SK-N-SH (cell line): ENCODE results near the gene BEGAIN. TPM values are rescaled to one million over a fixed set of nuclear protein-coding genes. Genes with fewer than 3 reads are reported as not detected.

Source experiments
- CTCF ChIA-PET: fragments of 300-600, 350-600 bp; formaldehyde crosslinking; extraction: SDS; loops from one replicate; lab custom pipeline; 2021; lab: Yijun Ruan, JAX
- POLR2A ChIA-PET: fragments of 350-600 bp; sonication (Branson Sonifier 250); formaldehyde crosslinking; extraction: SDS; loops from one replicate; lab custom pipeline; 2020; ENCODE audit warnings: antibody characterized with exemption, inconsistent platforms; lab: Yijun Ruan, JAX
- DNase-seq: peaks from one replicate; pipeline ENCODE4 v3.0.0; 2012
- H2AFZ ChIP-seq: fragments of 200-600 bp; sonication (generic); 2 replicates; pipeline ENCODE4 v1.8.1; 2016; ENCODE audit warnings: antibody characterized with exemption, mild to moderate bottlenecking, low read depth
- H3F3A ChIP-seq: fragments of 200-600 bp; sonication (generic); replicated peaks from 2 replicates; pipeline ENCODE3; 2016; ENCODE audit warnings: antibody characterized with exemption, mild to moderate bottlenecking; ENCODE audit not compliant: insufficient read depth
- H3K27ac ChIP-seq, 2 experiments: fragments of 200-500 bp in 1 of 2; fragments of 200-600 bp in 1 of 2; sonication (Bioruptor generic) in 1 of 2; sonication (generic), shearing (Covaris generic) in 1 of 2; 2 replicates each; pipeline versions ENCODE4 v1.5.1 to v1.6.1; 2014 to 2016; ENCODE audit warnings: low read depth in 2 of 2, inconsistent platforms in 1 of 2, low read length in 1 of 2, mild to moderate bottlenecking in 1 of 2, mixed read lengths in 1 of 2
- H3K27me3 ChIP-seq: fragments of 200-600 bp; sonication (generic), shearing (Covaris generic); 2 replicates; pipeline ENCODE4 v1.6.1; 2016; ENCODE audit warnings: mixed run types; ENCODE audit not compliant: insufficient read depth
- H3K36me3 ChIP-seq, 2 experiments: fragments of 200-500 bp in 1 of 2; fragments of 200-600 bp in 1 of 2; sonication (Bioruptor generic) in 1 of 2; sonication (generic) in 1 of 2; replicated peaks in 1 of 2; 2 replicates each; pipeline versions ENCODE3 to v1.5.1; 2014 to 2016; ENCODE audit warnings: low read length in 1 of 2, mild to moderate bottlenecking in 1 of 2; ENCODE audit not compliant: insufficient read depth in 2 of 2, control insufficient read depth in 1 of 2
- H3K4me1 ChIP-seq, 2 experiments: fragments of 200-500 bp in 1 of 2; fragments of 200-600 bp in 1 of 2; sonication (Bioruptor generic) in 1 of 2; sonication (generic), shearing (Covaris generic) in 1 of 2; 2 replicates each; pipeline versions ENCODE4 v1.5.1 to v1.6.1; 2014 to 2016; ENCODE audit warnings: low read depth in 1 of 2, low read length in 1 of 2, mixed run types in 1 of 2; ENCODE audit not compliant: insufficient read depth in 2 of 2, control insufficient read depth in 1 of 2
- H3K4me2 ChIP-seq: fragments of 200-600 bp; sonication (generic), shearing (Covaris generic); 2 replicates; pipeline ENCODE4 v1.6.1; 2017; ENCODE audit warnings: mixed run types
- H3K4me3 ChIP-seq, 2 experiments: fragments of 200-500 bp in 1 of 2; fragments of 200-600 bp in 1 of 2; sonication (Bioruptor generic) in 1 of 2; sonication (generic), shearing (Covaris generic) in 1 of 2; 2 replicates each; pipeline versions ENCODE4 v1.5.1 to v1.8.1; 2014 to 2016; ENCODE audit warnings: low read depth in 2 of 2, inconsistent platforms in 1 of 2, low read length in 1 of 2, mild to moderate bottlenecking in 1 of 2, mixed read lengths in 1 of 2, moderate library complexity in 1 of 2
- H3K79me2 ChIP-seq: fragments of 200-600 bp; sonication (generic); 2 replicates; pipeline ENCODE4 v1.8.1; 2017; ENCODE audit warnings: mild to moderate bottlenecking; ENCODE audit not compliant: insufficient read depth
- H3K9ac ChIP-seq: fragments of 200-600 bp; sonication (generic); 2 replicates; pipeline ENCODE4 v1.6.1; 2017; ENCODE audit warnings: mixed run types
- H3K9me2 ChIP-seq: fragments of 200-600 bp; sonication (generic); 2 replicates; pipeline ENCODE4 v1.6.1; 2017; ENCODE audit warnings: mixed run types
- H3K9me3 ChIP-seq: fragments of 200-600 bp; sonication (generic); 2 replicates; pipeline ENCODE4 v1.6.1; 2017; ENCODE audit warnings: mixed run types, mild to moderate bottlenecking, moderate library complexity
- H4K20me1 ChIP-seq: fragments of 200-600 bp; sonication (generic); 2 replicates; pipeline ENCODE4 v1.6.1; 2017; ENCODE audit warnings: mild to moderate bottlenecking, mixed run types; ENCODE audit not compliant: insufficient read depth
- CHD2 ChIP-seq: fragments of 150-350 bp; IDR thresholded peaks from 2 replicates; pipeline ENCODE4 v1.6.1; 2018; ENCODE audit warnings: low read length; ENCODE audit not compliant: partially characterized antibody
- ELF1 ChIP-seq: IDR thresholded peaks from 2 replicates; pipeline ENCODE4 v1.4.0; 2012
- EP300 ChIP-seq, 2 experiments: IDR thresholded peaks; 2 replicates each; pipeline versions ENCODE4 v1.4.0 to v1.6.1; 2012; ENCODE audit warnings: borderline replicate concordance in 1 of 2, low read depth in 1 of 2, low read length in 1 of 2
- EZH2phosphoT487 ChIP-seq: fragments of 200-600 bp; sonication (generic); IDR thresholded peaks from 2 replicates; pipeline ENCODE4 v1.6.1; 2017; ENCODE audit warnings: low read depth, mixed run types, mild to moderate bottlenecking, antibody characterized with exemption, moderate library complexity, borderline replicate concordance
- FOXJ3 ChIP-seq: sonication (generic); formaldehyde crosslinking; IDR thresholded peaks from 2 replicates; pipeline ENCODE4 v1.5.1; 2020; ENCODE audit warnings: mild to moderate bottlenecking, missing genetic modification reagents
- FOXM1 ChIP-seq: IDR thresholded peaks from 2 replicates; pipeline ENCODE4 v1.4.0; 2012; ENCODE audit warnings: low read depth, mild to moderate bottlenecking
- GABPA ChIP-seq: IDR thresholded peaks from 2 replicates; pipeline ENCODE4 v1.4.0; 2012; ENCODE audit warnings: low read depth, mild to moderate bottlenecking
- GATA2 ChIP-seq: sonication (generic); formaldehyde crosslinking; IDR thresholded peaks from 2 replicates; pipeline ENCODE4 v1.5.0; 2020; ENCODE audit warnings: mild to moderate bottlenecking, missing genetic modification reagents
- JUND ChIP-seq: IDR thresholded peaks from 2 replicates; pipeline ENCODE4 v1.4.0; 2012
- MEF2A ChIP-seq: IDR thresholded peaks from 2 replicates; pipeline ENCODE4 v1.4.0; 2012; ENCODE audit warnings: low read depth, borderline replicate concordance
- NRF1 ChIP-seq: IDR thresholded peaks from 2 replicates; pipeline ENCODE4 v1.6.1; 2012; ENCODE audit warnings: low read depth, mild to moderate bottlenecking, low read length
- POLR2AphosphoS5 ChIP-seq: IDR thresholded peaks from 2 replicates; pipeline ENCODE4 v1.6.1; 2012; ENCODE audit warnings: low read depth, low read length
- RCOR1 ChIP-seq: fragments of 150-350 bp; IDR thresholded peaks from 2 replicates; pipeline ENCODE4 v1.6.1; 2017; ENCODE audit warnings: antibody characterized with exemption, low read length
- RFX5 ChIP-seq: IDR thresholded peaks from 2 replicates; pipeline ENCODE4 v1.6.1; 2012; ENCODE audit warnings: mild to moderate bottlenecking, improper control_type of control experiment, low read length
- SMC3 ChIP-seq: IDR thresholded peaks from 2 replicates; pipeline ENCODE4 v1.6.1; 2012; ENCODE audit warnings: low read depth, low read length, improper control_type of control experiment
- TAF1 ChIP-seq: IDR thresholded peaks from 2 replicates; pipeline ENCODE4 v1.6.1; 2012; ENCODE audit warnings: low read depth, mild to moderate bottlenecking, low read length, moderate library complexity, borderline replicate concordance
- TCF12 ChIP-seq: IDR thresholded peaks from 2 replicates; pipeline ENCODE4 v1.4.0; 2012
- TEAD4 ChIP-seq: IDR thresholded peaks from 2 replicates; pipeline ENCODE4 v1.4.0; 2012; ENCODE audit warnings: mild to moderate bottlenecking, borderline replicate concordance; ENCODE audit not compliant: insufficient read depth
- YY1 ChIP-seq: IDR thresholded peaks from 2 replicates; pipeline ENCODE4 v1.4.0; 2012; ENCODE audit warnings: low read depth, mild to moderate bottlenecking
- WGBS: methylation state at CpG from one replicate; pipeline ENCODE4 v1.1.6; 2017; ENCODE audit warnings: low lambda C conversion rate; 5-methylcytosine and 5-hydroxymethylcytosine counted together
- polyA plus RNA-seq, 3 experiments: library from polyadenylated mRNA; depleted of rRNA; stranded (reverse); fragments of >200 nt; gene quantifications; 2 replicates each; pipeline ENCODE4 v1.2.3, GENCODE V29; 2012
- TF ChIP-seq, protein P1 (sequence below): IDR thresholded peaks from 2 replicates; pipeline ENCODE4; 2012
- TF ChIP-seq, protein P2 (sequence below): IDR thresholded peaks from 2 replicates; pipeline ENCODE4 v1.4.0; 2012; ENCODE audit warnings: low read depth, borderline replicate concordance
- TF ChIP-seq, protein P3 (sequence below): fragments of 150-350 bp; IDR thresholded peaks from 2 replicates; pipeline ENCODE4 v1.6.1; 2016; ENCODE audit warnings: mild to moderate bottlenecking, low read depth, low read length
- TF ChIP-seq, protein P4 (sequence below): IDR thresholded peaks from 2 replicates; pipeline ENCODE4 v1.4.0; 2012; ENCODE audit warnings: low read depth

Gene BEGAIN
- polyA plus RNA-seq, 1 of the 3 experiments (the other 2 are of a cell fraction) = 4.2 TPM

DNA sequence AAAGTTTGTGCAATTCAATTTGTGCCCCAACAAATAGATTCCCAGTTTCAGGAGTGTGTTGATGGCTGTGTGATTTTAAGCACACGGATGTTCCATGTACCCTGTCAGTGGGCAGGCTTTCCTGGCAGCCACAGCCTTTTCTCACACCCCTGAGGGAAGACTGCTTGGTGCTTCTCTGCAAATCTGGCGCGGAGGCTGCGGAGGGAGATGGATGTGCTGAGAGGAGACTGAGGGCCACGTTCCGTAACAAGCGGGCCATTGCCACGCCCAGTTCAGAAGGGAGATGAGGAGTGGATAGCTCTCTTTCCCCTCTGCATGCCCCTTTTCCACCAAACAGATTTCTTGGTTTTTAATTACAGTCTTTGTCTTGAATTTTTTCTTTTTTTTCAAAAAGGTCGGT, 89.1 kb downstream of the BEGAIN start:
- no peak overlapping the region for H3K9ac ChIP-seq
- TF ChIP-seq, protein P1, sequence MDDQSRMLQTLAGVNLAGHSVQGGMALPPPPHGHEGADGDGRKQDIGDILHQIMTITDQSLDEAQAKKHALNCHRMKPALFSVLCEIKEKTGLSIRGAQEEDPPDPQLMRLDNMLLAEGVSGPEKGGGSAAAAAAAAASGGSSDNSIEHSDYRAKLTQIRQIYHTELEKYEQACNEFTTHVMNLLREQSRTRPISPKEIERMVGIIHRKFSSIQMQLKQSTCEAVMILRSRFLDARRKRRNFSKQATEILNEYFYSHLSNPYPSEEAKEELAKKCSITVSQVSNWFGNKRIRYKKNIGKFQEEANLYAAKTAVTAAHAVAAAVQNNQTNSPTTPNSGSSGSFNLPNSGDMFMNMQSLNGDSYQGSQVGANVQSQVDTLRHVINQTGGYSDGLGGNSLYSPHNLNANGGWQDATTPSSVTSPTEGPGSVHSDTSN = no peak
- TF ChIP-seq POLR2AphosphoS5 (no peak), NRF1 (no peak), MEF2A (no peak), EZH2phosphoT487 (no peak), GABPA (no peak), CHD2 (no peak), RCOR1 (no peak), FOXM1 (no peak), TEAD4 (no peak), YY1 (no peak), TCF12 (no peak)
- TF ChIP-seq, protein P2, sequence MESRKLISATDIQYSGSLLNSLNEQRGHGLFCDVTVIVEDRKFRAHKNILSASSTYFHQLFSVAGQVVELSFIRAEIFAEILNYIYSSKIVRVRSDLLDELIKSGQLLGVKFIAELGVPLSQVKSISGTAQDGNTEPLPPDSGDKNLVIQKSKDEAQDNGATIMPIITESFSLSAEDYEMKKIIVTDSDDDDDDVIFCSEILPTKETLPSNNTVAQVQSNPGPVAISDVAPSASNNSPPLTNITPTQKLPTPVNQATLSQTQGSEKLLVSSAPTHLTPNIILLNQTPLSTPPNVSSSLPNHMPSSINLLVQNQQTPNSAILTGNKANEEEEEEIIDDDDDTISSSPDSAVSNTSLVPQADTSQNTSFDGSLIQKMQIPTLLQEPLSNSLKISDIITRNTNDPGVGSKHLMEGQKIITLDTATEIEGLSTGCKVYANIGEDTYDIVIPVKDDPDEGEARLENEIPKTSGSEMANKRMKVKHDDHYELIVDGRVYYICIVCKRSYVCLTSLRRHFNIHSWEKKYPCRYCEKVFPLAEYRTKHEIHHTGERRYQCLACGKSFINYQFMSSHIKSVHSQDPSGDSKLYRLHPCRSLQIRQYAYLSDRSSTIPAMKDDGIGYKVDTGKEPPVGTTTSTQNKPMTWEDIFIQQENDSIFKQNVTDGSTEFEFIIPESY = no peak
- TF ChIP-seq, all 33 proteins: peak for 0
- Histone ChIP-seq H3K27ac (peak overlapping the region in 1 of 2 experiments; percentile 17; a peak in 1 of 4 replicates), H3K9me2 (no peaks in the 10 kb centered on the region), H3K4me2 (no peak overlapping the region), H3K4me1 (peaks cover 0 to 25% of the 10 kb centered on the region in 2 experiments; a peak in 1 of 4 replicates), H3K4me3 (no peak overlapping the region), H3K79me2 (0 out of 2 replicates have a peak, but pooled peaks cover 6% of the 10 kb centered on the region), H2AFZ (no peak overlapping the region), H3K36me3 (peaks cover 0 to 2% of the 10 kb centered on the region in 2 experiments), H3F3A (no peaks in the 10 kb centered on the region), H3K9me3 (no peaks in the 10 kb centered on the region), H4K20me1 (no peaks in the 10 kb centered on the region), H3K27me3 (no peaks in the 10 kb centered on the region)
- no peak for DNase-seq
- whole genome bisulfite sequencing = 91% methylated on average over 9 of the region's 9 CpGs
- ChIA-PET CTCF (no interaction called here), POLR2A (no interaction called here)

DNA sequence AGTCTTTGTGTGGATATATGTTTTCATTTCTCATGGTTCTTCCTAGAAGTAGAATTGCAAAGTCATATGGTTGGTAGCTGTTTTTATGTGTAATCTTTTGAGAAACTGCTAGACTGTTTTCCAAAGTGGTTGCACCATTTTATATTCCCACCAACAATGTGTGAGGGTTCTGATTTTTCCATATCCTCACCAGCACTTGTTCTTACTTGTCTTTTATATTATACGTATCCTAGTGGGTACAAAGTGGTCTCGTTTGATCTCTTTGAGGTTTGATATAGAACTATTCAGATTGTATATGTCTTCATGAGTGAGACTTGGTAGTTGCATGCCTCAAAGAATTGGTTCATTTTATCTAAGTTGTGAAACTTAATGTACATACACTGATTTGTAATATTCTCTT, 91.3 kb downstream of the BEGAIN start:
- no peaks in the 10 kb centered on the region for H4K20me1 ChIP-seq
- H3K79me2 ChIP-seq = 0 out of 2 replicates have a peak, but pooled peaks cover 6% of the 10 kb centered on the region
- no peaks in the 10 kb centered on the region for H3K9me3 ChIP-seq
- no peak overlapping the region for H3K4me3 ChIP-seq
- no peak for DNase-seq
- H2AFZ ChIP-seq = no peak overlapping the region
- POLR2A ChIA-PET = no interaction called here
- no peak overlapping the region for H3K4me2 ChIP-seq
- no peak overlapping the region for H3K27ac ChIP-seq
- CTCF ChIA-PET = no interaction called here
- H3K27me3 ChIP-seq = no peaks in the 10 kb centered on the region
- 86% methylated on average over 2 of the region's 2 CpGs for WGBS
- no peaks in the 10 kb centered on the region for H3K9me2 ChIP-seq
- peaks cover 0 to 2% of the 10 kb centered on the region in 2 experiments for H3K36me3 ChIP-seq
- peaks cover 0 to 34% of the 10 kb centered on the region in 2 experiments; a peak in 1 of 4 replicates for H3K4me1 ChIP-seq
- H3F3A ChIP-seq = no peaks in the 10 kb centered on the region
- no peak overlapping the region for H3K9ac ChIP-seq
- TF ChIP-seq, protein P3, sequence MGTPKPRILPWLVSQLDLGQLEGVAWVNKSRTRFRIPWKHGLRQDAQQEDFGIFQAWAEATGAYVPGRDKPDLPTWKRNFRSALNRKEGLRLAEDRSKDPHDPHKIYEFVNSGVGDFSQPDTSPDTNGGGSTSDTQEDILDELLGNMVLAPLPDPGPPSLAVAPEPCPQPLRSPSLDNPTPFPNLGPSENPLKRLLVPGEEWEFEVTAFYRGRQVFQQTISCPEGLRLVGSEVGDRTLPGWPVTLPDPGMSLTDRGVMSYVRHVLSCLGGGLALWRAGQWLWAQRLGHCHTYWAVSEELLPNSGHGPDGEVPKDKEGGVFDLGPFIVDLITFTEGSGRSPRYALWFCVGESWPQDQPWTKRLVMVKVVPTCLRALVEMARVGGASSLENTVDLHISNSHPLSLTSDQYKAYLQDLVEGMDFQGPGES = no peak
- TF ChIP-seq GATA2 (CRISPR knock-in tag) (no peak), RFX5 (no peak), SMC3 (no peak), TCF12 (no peak), EP300 (IDR thresholded peaks at IDR 0.05; ENCODE audit: borderline replicate concordance in 1 of 2, low read depth in 1 of 2, low read length in 1 of 2) (no peak), FOXJ3 (CRISPR knock-in tag) (no peak), NRF1 (no peak), JUND (no peak), ELF1 (no peak), FOXM1 (no peak), TAF1 (no peak)
- TF ChIP-seq, protein P4, sequence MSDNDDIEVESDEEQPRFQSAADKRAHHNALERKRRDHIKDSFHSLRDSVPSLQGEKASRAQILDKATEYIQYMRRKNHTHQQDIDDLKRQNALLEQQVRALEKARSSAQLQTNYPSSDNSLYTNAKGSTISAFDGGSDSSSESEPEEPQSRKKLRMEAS = no peak
- TF ChIP-seq, protein P2 = no peak
